Upper lobe of left lung (tissue), 4 donors: ENCODE data around the gene UBE2J2.

Source experiments
- POLR2AphosphoS5 ChIP-seq, 2 donors: sonication (generic); formaldehyde crosslinking; IDR thresholded peaks; one replicate each; pipeline ENCODE4 v1.5.1; 2017; ENCODE audit warnings: antibody characterized with exemption in 2 of 2
- TF ChIP-seq, protein P1 (sequence below), 6 experiments: fragments of 450-650 bp in 4 of 6; fragments of 200-600 bp in 2 of 6; sonication (generic) in 2 of 6; IDR thresholded peaks; one replicate each; pipeline ENCODE4 v1.5.1; 2016 to 2019; ENCODE audit warnings: antibody characterized with exemption in 6 of 6

DNA sequence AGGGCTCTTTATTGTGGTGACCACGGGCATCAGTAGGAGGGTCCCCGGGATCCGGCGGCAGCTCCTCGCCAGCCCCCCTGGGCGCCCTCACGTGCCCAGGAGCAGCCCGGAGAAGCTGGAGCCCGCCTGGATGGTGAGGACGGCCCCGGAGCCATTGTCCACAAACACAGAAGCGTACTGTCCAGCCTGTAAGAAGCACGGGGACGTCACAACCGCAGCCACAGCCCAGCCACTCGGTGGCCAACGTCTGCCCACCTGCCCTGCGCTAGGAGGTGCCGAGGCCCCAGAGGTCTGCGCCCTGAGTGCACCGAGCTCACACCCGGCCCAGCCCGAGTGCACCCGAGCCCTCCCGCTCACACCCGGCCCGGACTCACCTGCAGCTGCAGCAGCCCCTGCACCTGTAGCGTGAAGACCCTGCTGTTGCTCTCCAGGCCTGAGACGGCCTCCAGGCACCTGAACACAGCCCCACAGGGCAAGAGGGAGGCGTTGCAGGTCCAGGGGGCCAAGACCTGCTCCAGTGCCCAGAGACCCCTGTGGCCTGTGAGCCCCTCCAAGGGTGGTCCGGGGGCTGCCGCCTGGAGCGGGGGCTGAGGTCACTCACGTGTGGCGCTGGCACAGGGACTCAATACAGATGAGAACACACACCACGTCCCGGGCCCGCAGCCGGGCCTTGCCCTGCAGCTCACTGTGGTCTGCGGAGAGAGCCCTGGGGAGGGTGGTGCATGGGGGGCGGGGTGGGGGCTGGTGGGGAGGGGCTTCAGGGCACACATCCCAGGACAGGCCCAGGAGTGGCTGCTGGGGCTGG, 31.0 kb downstream of the UBE2J2 start:
- TF ChIP-seq, protein P1, sequence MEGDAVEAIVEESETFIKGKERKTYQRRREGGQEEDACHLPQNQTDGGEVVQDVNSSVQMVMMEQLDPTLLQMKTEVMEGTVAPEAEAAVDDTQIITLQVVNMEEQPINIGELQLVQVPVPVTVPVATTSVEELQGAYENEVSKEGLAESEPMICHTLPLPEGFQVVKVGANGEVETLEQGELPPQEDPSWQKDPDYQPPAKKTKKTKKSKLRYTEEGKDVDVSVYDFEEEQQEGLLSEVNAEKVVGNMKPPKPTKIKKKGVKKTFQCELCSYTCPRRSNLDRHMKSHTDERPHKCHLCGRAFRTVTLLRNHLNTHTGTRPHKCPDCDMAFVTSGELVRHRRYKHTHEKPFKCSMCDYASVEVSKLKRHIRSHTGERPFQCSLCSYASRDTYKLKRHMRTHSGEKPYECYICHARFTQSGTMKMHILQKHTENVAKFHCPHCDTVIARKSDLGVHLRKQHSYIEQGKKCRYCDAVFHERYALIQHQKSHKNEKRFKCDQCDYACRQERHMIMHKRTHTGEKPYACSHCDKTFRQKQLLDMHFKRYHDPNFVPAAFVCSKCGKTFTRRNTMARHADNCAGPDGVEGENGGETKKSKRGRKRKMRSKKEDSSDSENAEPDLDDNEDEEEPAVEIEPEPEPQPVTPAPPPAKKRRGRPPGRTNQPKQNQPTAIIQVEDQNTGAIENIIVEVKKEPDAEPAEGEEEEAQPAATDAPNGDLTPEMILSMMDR (IDR thresholded peaks at IDR 0.05) = no peak
- no peak for TF ChIP-seq POLR2AphosphoS5 (IDR thresholded peaks at IDR 0.05)
